ENCODE data around the gene PLCD1.

- TF ChIP-seq EZH2 (IDR thresholded peaks at IDR 0.05) (no peak), EZH2phosphoT487 (IDR thresholded peaks at IDR 0.05) (no peak), CTCF (IDR thresholded peaks at IDR 0.05) (no peak)
Measured at GRCh38 chr3:38054499-38055001, 25.1 kb upstream of the PLCD1 start.

All from neural progenitor cell (in vitro differentiated cells).